Gastrocnemius medialis (tissue), 4 donors: Measurements from ENCODE around the gene MEAF6. TPM values are rescaled to one million over a fixed set of nuclear protein-coding genes. Genes with fewer than 3 reads are reported as not detected.

ENCODE experiments used
- ATAC-seq, 2 donors: fragments of 150-250 bp; one replicate each; pipeline ENCODE4 v1.9.1; 2016
- DNase-seq, 2 donors: peaks; one replicate each; pipeline ENCODE4 v3.0.0-alpha.2; 2019
- H3K27ac ChIP-seq, 4 donors: fragments of 200-600 bp; sonication (generic); 1 replicate in 1 of 4; 2 replicates in 3 of 4; pipeline ENCODE4 v1.5.1; 2016 to 2018; ENCODE audit warnings: mild to moderate bottlenecking in 2 of 4, moderate library complexity in 1 of 4
- H3K27me3 ChIP-seq, 3 donors: fragments of 200-600 bp; sonication (generic) in 2 of 3; 1 replicate in 1 of 3; 2 replicates in 2 of 3; pipeline versions ENCODE4 v1.5.1 to v1.6.0; 2016 to 2019; ENCODE audit warnings: mild to moderate bottlenecking in 1 of 3, moderate library complexity in 1 of 3
- H3K36me3 ChIP-seq, 2 donors: fragments of 200-600 bp; sonication (generic) in 1 of 2; one replicate each; pipeline ENCODE4 v1.5.1; 2017 to 2018
- H3K4me1 ChIP-seq, 2 donors: fragments of 200-600 bp; sonication (generic) in 1 of 2; one replicate each; pipeline ENCODE4 v1.5.1; 2016 to 2017; ENCODE audit warnings: mild to moderate bottlenecking in 2 of 2
- H3K4me3 ChIP-seq, 4 donors: fragments of 200-600 bp; sonication (generic) in 3 of 4; 1 replicate in 1 of 4; 2 replicates in 3 of 4; pipeline ENCODE4 v1.5.1; 2016 to 2019; ENCODE audit warnings: mild to moderate bottlenecking in 2 of 4
- H3K9me3 ChIP-seq, 3 donors: fragments of 200-600 bp; sonication (generic) in 2 of 3; 1 replicate in 1 of 3; 2 replicates in 2 of 3; pipeline ENCODE4 v1.5.1; 2016 to 2019
- CTCF ChIP-seq, 5 experiments: fragments of 450-650 bp in 3 of 5; fragments of 200-600 bp in 2 of 5; sonication (generic) in 2 of 5; IDR thresholded peaks in 4 of 5; conservative IDR thresholded peaks in 1 of 5; 1 replicate in 4 of 5; 2 replicates in 1 of 5; pipeline ENCODE4 v1.5.1; 2016 to 2019; ENCODE audit warnings: antibody characterized with exemption in 5 of 5, mild to moderate bottlenecking in 3 of 5, moderate library complexity in 3 of 5
- POLR2A ChIP-seq, 2 donors: fragments of 450-650 bp; IDR thresholded peaks; one replicate each; pipeline ENCODE4 v1.6.1; 2017; ENCODE audit warnings: antibody characterized with exemption in 2 of 2, mild to moderate bottlenecking in 2 of 2, moderate library complexity in 2 of 2
- in situ Hi-C, 4 donors: fragments of 200-750 bp; cut with MboI; loops; one replicate each; pipeline versions ENCODE4 v1.15.0 to v1.8.0; 2017; ENCODE audit warnings: low sequenced_read_pairs in 4 of 4
- intact Hi-C: fragments of 100-400 bp; cut with DNase I; formaldehyde crosslinking; loops from one replicate; pipeline ENCODE4 v1.15.1; 2023; ENCODE audit warnings: low total_unique reads
- total RNA-seq, 4 donors: library from RNA; depleted of rRNA; stranded (reverse); fragments of >200 nt; gene quantifications; one replicate each; pipeline versions ENCODE4 v1.1.0 to v1.2.3, GENCODE V29; 2016

The MEAF6 gene
- total RNA-seq, 4 donors from 2014 or later: 72.1 to 81.0 (median 74.5) TPM

- DNase-seq (peak; percentile 91 to 92), ATAC-seq (peak; percentile 98)
- intact Hi-C loops (loop anchor here (1.0 to 5.0 kb wide), 4 partner anchors 40 to 137 kb away; partner anchors contain the start of genes GNL2 and MEAF6), in situ Hi-C loops (no loop called here)
- Histone ChIP-seq H3K36me3 (peaks cover 0 to 16% of the 10 kb centered on the region in 2 donors), H3K27me3 (no peaks in the 10 kb centered on the region), H3K27ac (peak within 1 kb of the TSS; percentile 83 to 94 (median 88)), H3K9me3 (no peaks in the 10 kb centered on the region), H3K4me3 (peak within 1 kb of the TSS; percentile 71 to 100 (median 92)), H3K4me1 (peaks cover 17 to 21% of the 10 kb centered on the region in 2 donors)
- TF ChIP-seq CTCF (IDR thresholded peaks at IDR 0.05 in 4 of 5, conservative IDR thresholded peaks at IDR 0.05 in 1 of 5) (no peak), POLR2A (IDR thresholded peaks at IDR 0.05) (peak; percentile 65 to 81)
Measured at GRCh38 chr1:37553927-37554808, 39.6 kb upstream of the MEAF6 start, which contains the start of gene SNIP1. Gene SNIP1 (minus strand): TSS chr1:37554293. CDS start chr1:37554229, 64 bp downstream.

- no peaks in the 10 kb centered on the region for H3K9me3 ChIP-seq
- peaks cover 0 to 19% of the 10 kb centered on the region in 2 donors for H3K36me3 ChIP-seq
- DNase-seq (no peak), ATAC-seq (no peak)
- in situ Hi-C loops: no loop called here
- TF ChIP-seq CTCF (IDR thresholded peaks at IDR 0.05 in 4 of 5, conservative IDR thresholded peaks at IDR 0.05 in 1 of 5): no peak
- TF ChIP-seq POLR2A (IDR thresholded peaks at IDR 0.05): no peak
- intact Hi-C loops: loop anchor here (5.0 kb wide), 1 partner anchor 96 kb away; no protein-coding TSS in a partner anchor
- peak overlapping the region; percentile 83 to 94 (median 88) for H3K27ac ChIP-seq
- peak overlapping the region; percentile 71 to 100 (median 92) for H3K4me3 ChIP-seq
- H3K4me1 ChIP-seq: peaks cover 17 to 21% of the 10 kb centered on the region in 2 donors
- H3K27me3 ChIP-seq: no peaks in the 10 kb centered on the region
Measured at GRCh38 chr1:37553598-37553926, 39.0 kb upstream of the MEAF6 start.

GRCh38 chr1:37549341-37549740, 34.8 kb upstream of the MEAF6 start:
- no peak overlapping the region for H3K27ac ChIP-seq
- H3K4me1 ChIP-seq: peaks cover 14 to 16% of the 10 kb centered on the region in 2 donors
- DNase-seq (no peak), ATAC-seq (no peak)
- intact Hi-C loops (no loop called here), in situ Hi-C loops (no loop called here)
- H3K9me3 ChIP-seq: no peaks in the 10 kb centered on the region
- no peak for TF ChIP-seq CTCF (IDR thresholded peaks at IDR 0.05 in 4 of 5, conservative IDR thresholded peaks at IDR 0.05 in 1 of 5)
- no peak for TF ChIP-seq POLR2A (IDR thresholded peaks at IDR 0.05)
- no peaks in the 10 kb centered on the region for H3K27me3 ChIP-seq
- peaks cover 0 to 54% of the 10 kb centered on the region in 2 donors for H3K36me3 ChIP-seq
- no peak overlapping the region for H3K4me3 ChIP-seq

GRCh38 chr1:37545019-37545418, 30.5 kb upstream of the MEAF6 start:
- H3K27ac ChIP-seq: no peak overlapping the region
- intact Hi-C loops (no loop called here), in situ Hi-C loops (no loop called here)
- H3K4me3 ChIP-seq: no peak overlapping the region
- no peak for ATAC-seq
- peaks cover 0 to 65% of the 10 kb centered on the region in 2 donors for H3K36me3 ChIP-seq
- DNase-seq: no peak
- TF ChIP-seq POLR2A (IDR thresholded peaks at IDR 0.05) (no peak), CTCF (IDR thresholded peaks at IDR 0.05 in 4 of 5, conservative IDR thresholded peaks at IDR 0.05 in 1 of 5) (no peak)
- no peaks in the 10 kb centered on the region for H3K27me3 ChIP-seq
- no peaks in the 10 kb centered on the region for H3K4me1 ChIP-seq
- no peaks in the 10 kb centered on the region for H3K9me3 ChIP-seq
